GM18867 (cell line): ENCODE data around the gene PFDN5.
A peak's percentile ranks its signal among the peaks of the same experiment; 100 is the strongest.
"Not testable (repeated sequence)": the region's sequence is repeated elsewhere in the genome, so short reads cannot be mapped to it uniquely, and the experiment has no call there.

Source experiments
- ATAC-seq: cut with Tn5 transposase; IDR thresholded peaks from one replicate; pipeline ENCODE4 v1.9.1; 2021; ENCODE audit warnings: mild to moderate bottlenecking, moderate library complexity; ENCODE audit not compliant: unreplicated experiment

PFDN5 gene

GRCh38 chr12:53326460-53327185 is 31.3 kb downstream of the PFDN5 start:
- ATAC-seq: no peak

GRCh38 chr12:53327435-53328042 is 32.2 kb downstream of the PFDN5 start:
- no peak for ATAC-seq

- no peak for ATAC-seq
These were observed 32.7 kb downstream of the PFDN5 start for GRCh38 chr12:53328043-53328435.

- ATAC-seq: no peak
These were observed 35.3 kb downstream of the PFDN5 start for GRCh38 chr12:53330671-53331070.

GRCh38 chr12:53332339-53332738 is 37.0 kb downstream of the PFDN5 start:
- ATAC-seq: not testable (repeated sequence)

GRCh38 chr12:53332744-53333143 is 37.4 kb downstream of the PFDN5 start:
- ATAC-seq: no peak

GRCh38 chr12:53333289-53333688 is 37.9 kb downstream of the PFDN5 start:
- ATAC-seq: no peak

GRCh38 chr12:53333845-53334244 is 38.5 kb downstream of the PFDN5 start:
- no peak for ATAC-seq

- ATAC-seq: no peak
These were observed 39.5 kb downstream of the PFDN5 start for GRCh38 chr12:53334822-53335221.

GRCh38 chr12:53336181-53336681 is 40.9 kb downstream of the PFDN5 start, which contains the start of gene SP7:
SP7 (minus strand) TSS chr12:53336354; CDS start chr12:53335646, 708 bp downstream.
- ATAC-seq: no peak

- no peak for ATAC-seq
These were observed 42.7 kb downstream of the PFDN5 start for GRCh38 chr12:53338017-53338416.

- no peak for ATAC-seq
These were observed 43.6 kb downstream of the PFDN5 start for GRCh38 chr12:53338916-53339315.

- no peak for ATAC-seq
These were observed 45.1 kb downstream of the PFDN5 start for GRCh38 chr12:53340398-53340797.

- ATAC-seq: no peak
These were observed 48.1 kb downstream of the PFDN5 start for GRCh38 chr12:53343449-53343848.

GRCh38 chr12:53343969-53344368 is 48.6 kb downstream of the PFDN5 start:
- no peak for ATAC-seq

- ATAC-seq: no peak
These were observed 49.1 kb downstream of the PFDN5 start for GRCh38 chr12:53344487-53344823.

GRCh38 chr12:53344824-53345485 is 49.6 kb downstream of the PFDN5 start:
- peak; percentile 53 for ATAC-seq

GRCh38 chr12:53345486-53346188 is 50.3 kb downstream of the PFDN5 start:
- peak; percentile 11 for ATAC-seq

- no peak for ATAC-seq
These were observed 51.1 kb downstream of the PFDN5 start for GRCh38 chr12:53346491-53346890.

- ATAC-seq: no peak
These were observed 52.6 kb downstream of the PFDN5 start for GRCh38 chr12:53347905-53348304.
